Measurements from ENCODE around the gene OAS3.

DNA sequence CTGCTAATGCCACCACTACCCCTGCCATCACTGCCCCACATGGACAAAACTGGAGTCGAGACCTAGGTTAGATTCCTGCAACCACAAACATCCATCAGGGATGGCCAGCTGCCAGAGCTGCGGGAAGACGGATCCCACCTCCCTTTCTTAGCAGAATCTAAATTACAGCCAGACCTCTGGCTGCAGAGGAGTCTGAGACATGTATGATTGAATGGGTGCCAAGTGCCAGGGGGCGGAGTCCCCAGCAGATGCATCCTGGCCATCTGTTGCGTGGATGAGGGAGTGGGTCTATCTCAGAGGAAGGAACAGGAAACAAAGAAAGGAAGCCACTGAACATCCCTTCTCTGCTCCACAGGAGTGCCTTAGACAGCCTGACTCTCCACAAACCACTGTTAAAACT lies 33.0 kb downstream of the OAS3 start:
- TF ChIP-seq, protein P1, sequence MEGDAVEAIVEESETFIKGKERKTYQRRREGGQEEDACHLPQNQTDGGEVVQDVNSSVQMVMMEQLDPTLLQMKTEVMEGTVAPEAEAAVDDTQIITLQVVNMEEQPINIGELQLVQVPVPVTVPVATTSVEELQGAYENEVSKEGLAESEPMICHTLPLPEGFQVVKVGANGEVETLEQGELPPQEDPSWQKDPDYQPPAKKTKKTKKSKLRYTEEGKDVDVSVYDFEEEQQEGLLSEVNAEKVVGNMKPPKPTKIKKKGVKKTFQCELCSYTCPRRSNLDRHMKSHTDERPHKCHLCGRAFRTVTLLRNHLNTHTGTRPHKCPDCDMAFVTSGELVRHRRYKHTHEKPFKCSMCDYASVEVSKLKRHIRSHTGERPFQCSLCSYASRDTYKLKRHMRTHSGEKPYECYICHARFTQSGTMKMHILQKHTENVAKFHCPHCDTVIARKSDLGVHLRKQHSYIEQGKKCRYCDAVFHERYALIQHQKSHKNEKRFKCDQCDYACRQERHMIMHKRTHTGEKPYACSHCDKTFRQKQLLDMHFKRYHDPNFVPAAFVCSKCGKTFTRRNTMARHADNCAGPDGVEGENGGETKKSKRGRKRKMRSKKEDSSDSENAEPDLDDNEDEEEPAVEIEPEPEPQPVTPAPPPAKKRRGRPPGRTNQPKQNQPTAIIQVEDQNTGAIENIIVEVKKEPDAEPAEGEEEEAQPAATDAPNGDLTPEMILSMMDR (IDR thresholded peaks at IDR 0.05) = no peak
- TF ChIP-seq POLR2A (IDR thresholded peaks at IDR 0.05) = no peak

Measured in testis (tissue), 2 donors.